ENCODE measurements around the gene PIP4K2A. TPM values are rescaled to one million over a fixed set of nuclear protein-coding genes. Genes with fewer than 3 reads are reported as not detected.

PIP4K2A gene
- polyA plus RNA-seq, 1 experiment = 24.1 TPM

DNA sequence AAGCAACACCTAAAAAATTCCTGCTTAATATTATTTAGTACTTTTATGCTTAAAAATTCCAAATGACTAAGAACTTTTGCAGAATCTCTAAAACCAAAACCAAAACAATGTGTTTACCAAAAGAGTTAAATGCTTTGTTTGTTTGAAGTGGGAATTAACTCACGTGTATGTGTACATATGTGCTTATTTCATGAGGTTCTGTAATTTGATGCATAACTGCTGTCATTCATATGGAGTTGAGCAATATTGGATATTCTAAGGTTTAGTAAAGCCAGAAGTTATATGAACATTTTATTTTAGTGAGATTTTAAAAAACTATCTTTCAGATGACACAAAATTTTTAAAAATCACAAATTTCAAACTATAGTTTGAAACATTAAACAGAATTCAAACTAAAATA, 157.1 kb downstream of the PIP4K2A start:
- ChIA-PET CTCF (no interaction called here), POLR2A (no interaction called here)
- Histone ChIP-seq H3K9me3 (ENCODE audit: control insufficient read depth, insufficient read depth, low read length) (no peaks in the 10 kb centered on the region), H3K4me3 (ENCODE audit: low read depth, low read length) (no peak overlapping the region), H3K27ac (ENCODE audit: low read depth, low read length) (no peak overlapping the region), H3K27me3 (ENCODE audit: control insufficient read depth, insufficient read depth, low read length) (no peaks in the 10 kb centered on the region)
- TF ChIP-seq, protein P1, sequence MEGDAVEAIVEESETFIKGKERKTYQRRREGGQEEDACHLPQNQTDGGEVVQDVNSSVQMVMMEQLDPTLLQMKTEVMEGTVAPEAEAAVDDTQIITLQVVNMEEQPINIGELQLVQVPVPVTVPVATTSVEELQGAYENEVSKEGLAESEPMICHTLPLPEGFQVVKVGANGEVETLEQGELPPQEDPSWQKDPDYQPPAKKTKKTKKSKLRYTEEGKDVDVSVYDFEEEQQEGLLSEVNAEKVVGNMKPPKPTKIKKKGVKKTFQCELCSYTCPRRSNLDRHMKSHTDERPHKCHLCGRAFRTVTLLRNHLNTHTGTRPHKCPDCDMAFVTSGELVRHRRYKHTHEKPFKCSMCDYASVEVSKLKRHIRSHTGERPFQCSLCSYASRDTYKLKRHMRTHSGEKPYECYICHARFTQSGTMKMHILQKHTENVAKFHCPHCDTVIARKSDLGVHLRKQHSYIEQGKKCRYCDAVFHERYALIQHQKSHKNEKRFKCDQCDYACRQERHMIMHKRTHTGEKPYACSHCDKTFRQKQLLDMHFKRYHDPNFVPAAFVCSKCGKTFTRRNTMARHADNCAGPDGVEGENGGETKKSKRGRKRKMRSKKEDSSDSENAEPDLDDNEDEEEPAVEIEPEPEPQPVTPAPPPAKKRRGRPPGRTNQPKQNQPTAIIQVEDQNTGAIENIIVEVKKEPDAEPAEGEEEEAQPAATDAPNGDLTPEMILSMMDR (IDR thresholded peaks at IDR 0.05; ENCODE audit: low read depth, low read length) = no peak
- no peak for DNase-seq (ENCODE audit: low read depth, low spot score)

DNA sequence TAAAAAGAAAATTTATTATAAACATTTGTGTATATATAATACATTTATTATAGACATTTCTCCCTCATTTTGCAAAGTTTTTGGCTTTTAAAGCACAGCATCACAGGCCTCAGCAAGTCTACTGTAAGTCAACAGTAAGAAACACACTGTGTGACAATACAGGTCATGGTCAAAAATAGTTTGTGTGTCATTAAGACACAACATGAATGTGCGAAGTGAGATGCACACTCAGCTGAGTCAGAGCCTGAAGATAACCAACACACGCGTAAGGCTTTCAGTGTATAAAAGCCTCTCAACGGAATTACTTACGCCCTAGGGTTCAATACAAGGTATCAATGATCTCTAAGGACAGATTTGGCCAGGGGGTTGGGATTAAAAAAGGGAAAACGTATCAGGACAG, 157.6 kb downstream of the PIP4K2A start:
- Histone ChIP-seq H3K27me3 (ENCODE audit: control insufficient read depth, insufficient read depth, low read length) (no peaks in the 10 kb centered on the region), H3K4me3 (ENCODE audit: low read depth, low read length) (no peak overlapping the region), H3K9me3 (ENCODE audit: control insufficient read depth, insufficient read depth, low read length) (no peaks in the 10 kb centered on the region), H3K27ac (ENCODE audit: low read depth, low read length) (no peak overlapping the region)
- TF ChIP-seq, protein P1 (IDR thresholded peaks at IDR 0.05; ENCODE audit: low read depth, low read length) = no peak
- POLR2A ChIA-PET = no interaction called here
- CTCF ChIA-PET = no interaction called here
- no peak for DNase-seq (ENCODE audit: low read depth, low spot score)

DNA sequence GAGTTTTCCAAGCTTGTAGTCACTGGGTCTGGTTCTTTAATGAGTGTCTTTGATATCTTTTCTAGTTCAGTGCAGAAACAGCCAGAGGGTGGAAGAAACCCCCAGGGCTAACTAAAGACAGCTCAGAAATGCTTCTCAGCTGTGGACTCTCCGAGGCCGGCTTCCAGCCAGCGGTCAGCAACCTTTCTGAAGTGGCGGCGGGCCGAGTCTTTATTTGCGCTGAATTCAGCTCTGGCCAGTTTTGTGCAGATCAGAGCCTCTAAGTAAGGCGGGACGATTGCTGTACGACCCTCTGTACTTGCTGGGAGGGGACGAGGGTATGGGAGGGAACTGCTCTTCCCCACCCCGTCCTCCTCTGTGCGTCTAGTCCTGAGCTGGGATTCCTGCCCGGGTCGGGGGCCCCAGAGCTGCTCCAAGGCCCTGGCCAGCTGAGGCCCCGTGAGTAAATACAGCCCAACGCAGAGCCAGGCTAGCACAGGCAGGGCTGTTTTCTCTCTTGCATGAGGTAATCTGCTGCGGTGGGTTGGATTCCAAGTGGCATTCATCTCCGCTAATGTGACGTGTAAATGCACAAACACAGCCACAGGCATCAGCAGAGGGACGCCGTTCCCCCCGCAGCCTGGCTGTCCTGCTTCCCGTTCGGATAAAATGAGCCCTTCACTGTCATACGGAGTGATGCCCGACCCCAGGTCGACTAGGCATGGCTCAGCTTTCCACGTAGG, 159.8 kb downstream of the PIP4K2A start:
- Histone ChIP-seq H3K27me3 (ENCODE audit: control insufficient read depth, insufficient read depth, low read length) (no peaks in the 10 kb centered on the region), H3K27ac (ENCODE audit: low read depth, low read length) (peak overlapping the region; percentile 85), H3K9me3 (ENCODE audit: control insufficient read depth, insufficient read depth, low read length) (no peaks in the 10 kb centered on the region), H3K4me3 (ENCODE audit: low read depth, low read length) (peak overlapping the region; percentile 36)
- peak; percentile 68 for DNase-seq (ENCODE audit: low read depth, low spot score)
- CTCF ChIA-PET = interaction anchor here (0.9 to 2.3 kb wide), 3 partner anchors 19 to 435 kb away, joined by 3 to 12 read pairs (median 4); no protein-coding TSS in a partner anchor
- TF ChIP-seq, protein P1 (IDR thresholded peaks at IDR 0.05; ENCODE audit: low read depth, low read length) = no peak
- POLR2A ChIA-PET = no interaction called here

DNA sequence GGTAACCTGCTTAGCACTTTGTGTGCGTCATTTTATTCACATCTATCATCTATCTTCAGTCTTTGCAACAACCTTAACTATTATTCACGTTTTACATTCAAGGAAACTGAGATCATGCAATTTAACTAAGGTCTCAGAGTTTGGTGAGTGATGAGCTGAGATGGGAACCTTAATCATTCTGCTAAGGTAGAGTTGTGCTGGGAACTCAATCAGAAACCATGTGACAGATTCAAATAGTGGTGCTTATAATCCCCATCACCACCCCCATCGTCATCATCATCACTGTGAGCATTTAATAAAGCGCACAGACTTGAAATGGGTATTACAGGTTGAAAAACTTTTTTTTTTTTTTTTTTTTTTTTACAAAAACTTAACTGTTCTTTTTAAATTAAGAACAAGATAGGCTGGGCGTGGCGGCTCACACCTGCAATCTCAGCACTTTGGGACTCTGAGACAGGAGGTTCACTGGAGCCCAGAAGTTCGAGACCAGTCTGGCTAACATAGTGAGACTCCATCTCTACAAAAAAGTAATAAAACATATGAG, 160.9 kb downstream of the PIP4K2A start:
- Histone ChIP-seq H3K4me3 (ENCODE audit: low read depth, low read length) (no peak overlapping the region), H3K27ac (ENCODE audit: low read depth, low read length) (no peak overlapping the region), H3K27me3 (ENCODE audit: control insufficient read depth, insufficient read depth, low read length) (no peaks in the 10 kb centered on the region), H3K9me3 (ENCODE audit: control insufficient read depth, insufficient read depth, low read length) (no peaks in the 10 kb centered on the region)
- ChIA-PET CTCF (interaction anchor here (0.9 to 2.3 kb wide), 3 partner anchors 21 to 436 kb away, joined by 3 to 12 read pairs (median 4); no protein-coding TSS in a partner anchor), POLR2A (no interaction called here)
- TF ChIP-seq, protein P1 (IDR thresholded peaks at IDR 0.05; ENCODE audit: low read depth, low read length) = no peak
- no peak for DNase-seq (ENCODE audit: low read depth, low spot score)

DNA sequence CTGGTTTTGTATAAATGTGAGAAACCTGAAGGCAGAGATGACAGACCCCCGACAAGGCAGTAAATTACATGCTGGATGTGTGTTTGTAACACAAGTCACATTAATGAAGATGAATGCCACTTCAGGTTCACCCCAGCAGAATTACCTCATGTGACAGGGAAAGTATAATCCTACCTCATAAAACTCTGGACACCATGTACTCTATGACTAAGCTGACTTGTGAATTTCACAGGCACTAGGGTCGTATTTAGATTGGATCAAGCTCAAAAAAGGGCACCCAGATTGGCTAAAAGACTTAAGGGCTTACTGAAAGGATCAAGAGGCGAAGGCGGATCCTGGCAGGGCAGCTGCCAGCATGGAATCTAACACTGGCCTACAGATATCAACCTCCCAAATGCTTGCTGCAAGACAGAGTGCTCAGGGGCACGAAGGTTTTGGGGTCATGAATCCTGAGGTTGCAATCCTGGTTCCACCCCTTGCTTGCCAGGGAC, 161.4 kb downstream of the PIP4K2A start:
- DNase-seq (ENCODE audit: low read depth, low spot score) = no peak
- Histone ChIP-seq H3K9me3 (ENCODE audit: control insufficient read depth, insufficient read depth, low read length) (no peaks in the 10 kb centered on the region), H3K27me3 (ENCODE audit: control insufficient read depth, insufficient read depth, low read length) (no peaks in the 10 kb centered on the region), H3K4me3 (ENCODE audit: low read depth, low read length) (no peak overlapping the region), H3K27ac (ENCODE audit: low read depth, low read length) (no peak overlapping the region)
- TF ChIP-seq, protein P1 (IDR thresholded peaks at IDR 0.05; ENCODE audit: low read depth, low read length) = no peak
- CTCF ChIA-PET = no interaction called here
- POLR2A ChIA-PET = no interaction called here
